ENCODE data around the gene PLCD3.
A peak's percentile ranks its signal among the peaks of the same experiment; 100 is the strongest.

The PLCD3 gene

DNA sequence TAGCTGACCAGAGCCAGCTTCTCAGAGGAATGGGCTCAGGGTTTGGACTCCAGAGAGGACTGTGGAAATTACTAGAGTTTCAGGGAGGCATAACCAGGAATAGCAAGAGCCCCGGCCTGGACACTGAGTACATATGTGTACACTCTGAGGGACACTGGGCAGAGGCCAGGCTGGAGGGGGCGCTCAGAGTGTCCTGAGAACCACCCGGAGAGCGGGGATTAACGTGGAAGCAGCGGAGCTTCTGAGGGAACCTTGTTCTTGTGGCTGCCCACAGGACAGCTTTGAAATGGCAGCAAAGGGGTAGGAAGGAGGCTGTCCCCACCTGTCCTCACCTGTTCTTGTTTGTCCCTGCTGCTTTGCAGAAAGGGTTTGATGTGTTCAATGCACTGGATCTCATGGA lies 27.8 kb downstream of the PLCD3 start:
- TF ChIP-seq ZFX (IDR thresholded peaks at IDR 0.05): no peak
- TF ChIP-seq, protein P1, sequence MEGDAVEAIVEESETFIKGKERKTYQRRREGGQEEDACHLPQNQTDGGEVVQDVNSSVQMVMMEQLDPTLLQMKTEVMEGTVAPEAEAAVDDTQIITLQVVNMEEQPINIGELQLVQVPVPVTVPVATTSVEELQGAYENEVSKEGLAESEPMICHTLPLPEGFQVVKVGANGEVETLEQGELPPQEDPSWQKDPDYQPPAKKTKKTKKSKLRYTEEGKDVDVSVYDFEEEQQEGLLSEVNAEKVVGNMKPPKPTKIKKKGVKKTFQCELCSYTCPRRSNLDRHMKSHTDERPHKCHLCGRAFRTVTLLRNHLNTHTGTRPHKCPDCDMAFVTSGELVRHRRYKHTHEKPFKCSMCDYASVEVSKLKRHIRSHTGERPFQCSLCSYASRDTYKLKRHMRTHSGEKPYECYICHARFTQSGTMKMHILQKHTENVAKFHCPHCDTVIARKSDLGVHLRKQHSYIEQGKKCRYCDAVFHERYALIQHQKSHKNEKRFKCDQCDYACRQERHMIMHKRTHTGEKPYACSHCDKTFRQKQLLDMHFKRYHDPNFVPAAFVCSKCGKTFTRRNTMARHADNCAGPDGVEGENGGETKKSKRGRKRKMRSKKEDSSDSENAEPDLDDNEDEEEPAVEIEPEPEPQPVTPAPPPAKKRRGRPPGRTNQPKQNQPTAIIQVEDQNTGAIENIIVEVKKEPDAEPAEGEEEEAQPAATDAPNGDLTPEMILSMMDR (conservative IDR thresholded peaks at IDR 0.05): no peak
- H3K27ac ChIP-seq: no peak overlapping the region

DNA sequence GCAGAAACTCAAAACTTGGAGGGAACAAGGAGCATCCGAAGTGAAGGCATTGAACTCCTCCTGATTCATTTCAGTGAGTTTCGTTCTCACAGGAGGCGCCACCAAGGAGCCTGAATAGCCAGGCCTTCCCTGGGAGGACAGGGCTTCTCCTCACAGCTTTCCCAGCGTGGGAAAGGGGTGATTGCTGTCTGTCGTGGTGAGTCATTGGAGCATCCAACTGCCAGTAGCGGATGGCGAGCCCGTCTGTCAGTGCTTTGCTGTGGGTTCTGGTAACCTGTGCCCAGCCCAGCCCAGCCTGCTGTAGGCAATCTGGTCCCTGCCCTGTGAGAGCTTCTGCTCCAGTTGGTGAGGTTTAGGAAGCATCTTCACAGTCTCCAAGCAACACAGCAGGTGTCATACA lies 28.3 kb downstream of the PLCD3 start:
- TF ChIP-seq, protein P1 (conservative IDR thresholded peaks at IDR 0.05): no peak
- TF ChIP-seq ZFX (IDR thresholded peaks at IDR 0.05): no peak
- H3K27ac ChIP-seq: no peak overlapping the region

DNA sequence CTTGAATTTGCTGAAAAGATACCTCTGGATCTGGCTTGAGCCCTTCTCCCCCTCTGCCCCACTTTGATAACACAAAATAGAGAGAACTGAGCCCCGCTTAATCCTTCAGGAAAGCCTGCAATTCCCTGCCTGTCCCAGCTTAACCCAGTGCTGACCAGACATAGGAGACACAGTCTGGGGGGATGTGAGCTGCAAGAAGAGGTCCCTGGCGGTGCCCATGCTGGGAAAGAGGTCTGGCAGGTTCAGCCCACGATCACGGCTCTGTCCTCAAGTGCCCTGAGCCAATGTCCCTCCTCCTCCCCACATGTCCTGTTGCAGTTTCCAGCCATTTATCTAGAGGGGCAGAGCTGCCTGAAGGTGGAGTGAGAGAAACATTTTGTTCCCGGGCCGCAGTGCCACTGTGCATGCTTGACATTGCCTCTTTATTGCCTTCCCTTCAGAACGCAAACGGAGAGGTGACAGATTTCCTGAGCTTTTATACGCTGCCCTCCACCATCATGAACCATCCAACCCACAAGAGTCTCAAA lies 29.0 kb downstream of the PLCD3 start:
- no peak overlapping the region for H3K27ac ChIP-seq
- TF ChIP-seq, protein P1 (conservative IDR thresholded peaks at IDR 0.05): no peak
- TF ChIP-seq ZFX (IDR thresholded peaks at IDR 0.05): no peak

DNA sequence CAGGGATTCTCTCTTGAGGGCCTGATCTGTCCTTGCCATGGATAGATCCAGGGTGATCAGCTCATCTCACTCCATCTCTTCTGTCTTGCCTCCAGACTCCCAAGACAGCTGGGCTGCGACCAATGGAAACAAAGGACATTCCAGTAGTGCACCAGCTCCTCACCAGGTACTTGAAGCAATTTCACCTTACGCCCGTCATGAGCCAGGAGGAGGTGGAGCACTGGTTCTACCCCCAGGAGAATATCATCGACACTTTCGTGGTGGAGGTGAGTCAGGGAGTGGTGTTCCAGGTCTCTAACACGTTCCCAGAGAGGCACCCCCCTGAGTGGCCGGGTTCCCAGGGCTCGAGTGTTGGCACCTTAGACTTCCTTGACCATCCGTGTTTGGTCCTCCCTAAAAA lies 29.5 kb downstream of the PLCD3 start:
- H3K27ac ChIP-seq: no peak overlapping the region
- TF ChIP-seq, protein P1 (conservative IDR thresholded peaks at IDR 0.05): no peak
- no peak for TF ChIP-seq ZFX (IDR thresholded peaks at IDR 0.05)

DNA sequence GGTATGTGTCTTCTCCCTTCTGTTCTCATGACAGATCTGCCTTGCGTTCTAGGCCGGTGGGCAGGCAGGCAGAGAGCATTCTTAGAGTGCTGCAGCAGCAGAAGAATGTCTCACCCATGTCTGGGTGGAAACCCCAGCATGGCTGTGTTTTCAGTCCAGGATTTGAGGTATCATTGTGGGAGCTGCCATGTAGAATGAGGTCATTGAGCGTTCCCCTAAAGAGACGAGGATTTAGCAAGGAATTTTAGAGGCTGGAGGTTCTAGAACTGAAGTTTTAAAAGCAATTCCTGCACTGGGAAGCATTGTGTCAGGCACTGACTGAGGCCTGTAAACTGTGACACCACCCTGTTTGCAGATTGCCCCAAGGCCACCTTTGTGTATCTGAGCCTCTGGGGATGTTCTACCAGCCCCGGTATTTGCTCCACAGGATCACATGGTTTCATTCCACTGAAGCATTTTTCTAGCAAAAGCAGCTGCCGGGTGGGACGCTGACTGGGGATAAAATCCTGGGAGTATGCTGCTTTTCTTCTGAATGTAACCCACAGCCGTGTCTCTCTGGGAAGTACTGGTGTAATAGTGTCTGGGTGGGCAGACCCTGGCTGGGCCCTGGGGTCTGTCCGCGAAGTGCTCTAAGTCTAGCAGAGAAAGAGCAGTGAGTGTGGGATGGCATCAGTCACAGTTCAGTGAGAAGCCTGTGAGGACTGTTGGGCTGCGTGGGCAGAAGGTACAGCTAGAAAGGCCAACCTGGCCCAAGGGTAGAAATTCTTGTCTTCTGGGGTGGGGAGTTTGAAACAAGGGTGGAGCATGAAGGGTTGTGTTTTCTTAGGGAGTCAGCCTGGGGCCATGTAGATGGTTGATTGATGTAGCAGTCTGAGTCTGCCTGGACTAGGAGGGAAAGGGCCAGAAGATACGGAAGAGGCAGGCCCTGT lies 30.2 kb downstream of the PLCD3 start:
- TF ChIP-seq, protein P1 (conservative IDR thresholded peaks at IDR 0.05): no peak
- no peak for TF ChIP-seq ZFX (IDR thresholded peaks at IDR 0.05)
- no peak overlapping the region for H3K27ac ChIP-seq

DNA sequence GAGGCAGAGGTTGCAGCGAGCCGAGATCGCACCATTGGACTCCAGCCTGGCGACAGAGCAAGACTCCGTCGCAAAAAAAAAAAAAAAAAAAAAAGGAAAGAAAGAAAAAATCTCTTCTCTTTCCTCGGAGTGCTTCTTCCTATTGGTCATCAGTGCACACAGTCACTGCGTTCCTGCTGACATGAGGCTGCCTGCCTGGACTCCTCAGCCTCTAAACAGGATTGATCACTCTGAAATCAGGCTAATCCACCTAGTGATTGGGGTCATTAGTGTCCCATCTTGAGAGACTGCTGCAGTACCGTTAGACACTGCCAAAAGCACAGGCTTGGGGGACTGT lies 30.8 kb downstream of the PLCD3 start:
- TF ChIP-seq, protein P1 (conservative IDR thresholded peaks at IDR 0.05): no peak
- no peak for TF ChIP-seq ZFX (IDR thresholded peaks at IDR 0.05)

DNA sequence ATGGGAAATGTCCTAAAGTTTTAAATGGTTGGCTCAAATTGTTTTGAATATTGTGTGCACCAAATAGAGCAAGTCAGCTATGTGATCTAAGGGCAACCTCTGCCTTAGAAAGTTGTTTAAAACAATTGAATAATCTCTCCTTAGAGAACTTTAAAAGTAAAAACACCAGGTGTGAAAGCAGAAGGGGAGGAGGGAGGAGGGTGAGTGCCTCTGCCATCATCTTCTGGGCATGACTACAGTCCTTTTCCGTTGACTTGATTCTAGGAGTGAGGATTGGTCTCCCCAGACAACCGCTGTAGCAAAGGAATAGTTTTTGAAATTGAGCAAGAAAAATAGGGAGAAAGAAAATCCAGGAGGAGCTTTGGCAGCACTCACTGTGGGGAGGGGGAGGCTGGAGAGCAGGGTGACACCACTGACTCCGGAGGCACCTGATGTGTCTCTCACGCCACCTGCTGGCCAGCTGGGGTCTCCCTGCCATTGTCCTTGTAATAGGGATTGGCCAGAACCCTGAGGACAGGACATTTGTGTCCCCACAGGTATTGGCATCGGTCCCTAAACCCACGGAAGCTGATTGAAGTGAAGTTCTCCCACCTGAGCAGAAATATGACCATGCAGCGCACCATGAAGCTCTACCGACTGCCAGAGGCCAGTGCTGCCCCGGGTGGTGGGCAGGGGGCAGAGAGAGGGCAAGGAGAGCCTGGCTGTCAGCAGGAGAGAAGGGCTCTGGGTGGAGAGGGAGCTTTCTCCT lies 33.3 kb downstream of the PLCD3 start:
- TF ChIP-seq, protein P1 (conservative IDR thresholded peaks at IDR 0.05): peak; percentile 96
- TF ChIP-seq ZFX (IDR thresholded peaks at IDR 0.05): no peak
- no peak overlapping the region for H3K27ac ChIP-seq

More for the DNA sequence above, 30.8 kb downstream of the PLCD3 start:
- H3K27ac ChIP-seq: no peak overlapping the region
